Lower leg skin (tissue), 3 donors: ENCODE results near the gene ZFHX3.

Source experiments
- CTCF ChIP-seq, 3 donors: fragments of 450-650 bp; IDR thresholded peaks; one replicate each; pipeline ENCODE4 v1.5.1; 2016; ENCODE audit warnings: antibody characterized with exemption in 3 of 3, mild to moderate bottlenecking in 3 of 3, moderate library complexity in 2 of 3
- POLR2A ChIP-seq, 2 donors: fragments of 450-650 bp; IDR thresholded peaks; one replicate each; pipeline ENCODE4 v1.6.1; 2016 to 2017; ENCODE audit warnings: antibody characterized with exemption in 2 of 2, mild to moderate bottlenecking in 1 of 2, moderate library complexity in 1 of 2

GRCh38 chr16:73059779-73060615 is 12.1 kb upstream of the ZFHX3 start:
- TF ChIP-seq CTCF (IDR thresholded peaks at IDR 0.05) = no peak
- TF ChIP-seq POLR2A (IDR thresholded peaks at IDR 0.05) = no peak
